Calu3 (cell line): ENCODE data around the gene BCAS3. TPM values are rescaled to one million over a fixed set of nuclear protein-coding genes. Genes with fewer than 3 reads are reported as not detected.

Experiments used
- BruUV-seq: library from RNA; stranded (reverse); fragments of 400-500 nt; replicated peaks from 2 replicates; lab custom pipeline; 2021; lab: Mats Ljungman, UMichigan
- CTCF ChIA-PET: fragments of 300-600 bp; sonication (Branson Sonifier 250); formaldehyde crosslinking; loops from one replicate; lab custom pipeline; 2022; ENCODE audit warnings: antibody characterized with exemption; lab: Charles Lee
- DNase-seq: peaks from one replicate; pipeline ENCODE4 v3.0.0; 2022
- H3K27ac Mint-ChIP-seq: one replicate; pipeline ENCODE4 v1.8.0; 2022; ENCODE audit warnings: mixed read lengths; ENCODE audit not compliant: unreplicated experiment
- H3K27me3 Mint-ChIP-seq: one replicate; pipeline ENCODE4 v1.8.0; 2022; ENCODE audit warnings: mixed read lengths; ENCODE audit not compliant: unreplicated experiment
- H3K36me3 Mint-ChIP-seq: one replicate; pipeline ENCODE4 v1.8.0; 2022; ENCODE audit warnings: mild to moderate bottlenecking, moderate library complexity, mixed read lengths; ENCODE audit not compliant: insufficient read depth, unreplicated experiment
- H3K4me1 Mint-ChIP-seq: one replicate; pipeline ENCODE4 v1.8.0; 2022; ENCODE audit warnings: mild to moderate bottlenecking, low read depth, mixed read lengths; ENCODE audit not compliant: unreplicated experiment
- H3K4me3 Mint-ChIP-seq: one replicate; pipeline ENCODE4 v1.8.0; 2022; ENCODE audit warnings: mild to moderate bottlenecking, low read depth, moderate library complexity, mixed read lengths; ENCODE audit not compliant: unreplicated experiment
- H3K9me3 Mint-ChIP-seq: one replicate; pipeline ENCODE4 v1.8.0; 2022; ENCODE audit warnings: low read depth, mixed read lengths; ENCODE audit not compliant: unreplicated experiment
- intact Hi-C: fragments of 100-400 bp; cut with micrococcal nuclease; formaldehyde crosslinking; loops from one replicate; pipeline ENCODE4 v1.10.0; 2022; ENCODE audit not compliant: unreplicated experiment
- total RNA-seq: library from RNA; stranded (reverse); gene quantifications from 2 replicates; pipeline ENCODE4 v1.2.3, GENCODE V29; 2022
- TF ChIP-seq, protein P1 (sequence below): fragments of 200-600 bp; IDR thresholded peaks from one replicate; pipeline ENCODE4 v1.8.0; 2022; ENCODE audit warnings: antibody characterized with exemption; ENCODE audit not compliant: unreplicated experiment

BCAS3 gene
- total RNA-seq, 1 experiment from 2014 or later, result 10.9 TPM

DNA sequence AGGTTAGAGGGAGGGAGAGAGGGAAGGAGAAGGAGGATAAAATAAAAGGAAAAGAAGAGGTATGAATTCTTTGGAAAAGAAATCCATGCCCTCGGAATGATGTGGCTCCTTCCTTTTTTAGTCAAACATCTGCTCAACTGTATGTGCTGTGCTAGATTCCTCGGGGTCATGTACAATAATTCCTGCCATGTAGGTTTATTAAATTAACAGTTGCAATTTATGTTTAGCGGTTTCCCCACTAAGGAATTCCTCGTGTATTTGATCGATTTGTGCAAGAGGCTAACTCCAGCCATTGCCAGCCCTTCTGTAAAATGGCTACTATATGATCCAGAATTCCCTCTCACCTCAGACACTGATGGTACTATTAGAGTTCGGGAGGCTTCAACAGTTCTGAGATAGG, 639.0 kb downstream of the BCAS3 start:
- Mint-ChIP-seq H3K27ac (no peak overlapping the region), H3K4me1 (no peaks in the 10 kb centered on the region), H3K36me3 (no peaks in the 10 kb centered on the region), H3K27me3 (peaks cover 21% of the 10 kb centered on the region), H3K4me3 (no peak overlapping the region), H3K9me3 (no peaks in the 10 kb centered on the region)
- TF ChIP-seq, protein P1, sequence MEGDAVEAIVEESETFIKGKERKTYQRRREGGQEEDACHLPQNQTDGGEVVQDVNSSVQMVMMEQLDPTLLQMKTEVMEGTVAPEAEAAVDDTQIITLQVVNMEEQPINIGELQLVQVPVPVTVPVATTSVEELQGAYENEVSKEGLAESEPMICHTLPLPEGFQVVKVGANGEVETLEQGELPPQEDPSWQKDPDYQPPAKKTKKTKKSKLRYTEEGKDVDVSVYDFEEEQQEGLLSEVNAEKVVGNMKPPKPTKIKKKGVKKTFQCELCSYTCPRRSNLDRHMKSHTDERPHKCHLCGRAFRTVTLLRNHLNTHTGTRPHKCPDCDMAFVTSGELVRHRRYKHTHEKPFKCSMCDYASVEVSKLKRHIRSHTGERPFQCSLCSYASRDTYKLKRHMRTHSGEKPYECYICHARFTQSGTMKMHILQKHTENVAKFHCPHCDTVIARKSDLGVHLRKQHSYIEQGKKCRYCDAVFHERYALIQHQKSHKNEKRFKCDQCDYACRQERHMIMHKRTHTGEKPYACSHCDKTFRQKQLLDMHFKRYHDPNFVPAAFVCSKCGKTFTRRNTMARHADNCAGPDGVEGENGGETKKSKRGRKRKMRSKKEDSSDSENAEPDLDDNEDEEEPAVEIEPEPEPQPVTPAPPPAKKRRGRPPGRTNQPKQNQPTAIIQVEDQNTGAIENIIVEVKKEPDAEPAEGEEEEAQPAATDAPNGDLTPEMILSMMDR, result no peak
- BruUV-seq, result no TSS peak
- intact Hi-C loops, result no loop called here
- no peak for DNase-seq
- CTCF ChIA-PET, result no interaction called here

DNA sequence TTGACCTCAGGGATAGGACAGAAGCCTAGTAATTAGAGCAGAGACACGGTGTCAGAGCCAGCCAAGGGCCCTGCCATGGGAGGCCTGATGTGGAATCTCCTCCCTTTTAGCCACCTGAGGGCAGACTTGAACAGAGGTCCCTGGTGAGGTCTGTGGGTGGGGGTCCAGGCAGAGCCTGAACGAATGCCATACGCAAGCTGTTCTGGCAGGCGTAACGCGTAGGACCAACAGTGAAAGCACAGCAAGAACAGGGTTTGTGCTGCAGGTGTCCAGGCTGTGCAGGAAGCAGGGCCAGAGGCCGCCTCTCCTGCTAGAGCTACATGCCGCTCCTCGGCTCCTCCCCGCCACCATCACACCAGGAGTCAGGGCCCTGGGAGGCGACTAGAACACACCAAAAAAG, 640.1 kb downstream of the BCAS3 start:
- CTCF ChIA-PET, result no interaction called here
- no TSS peak for BruUV-seq
- H3K4me3 Mint-ChIP-seq, result no peak overlapping the region
- H3K4me1 Mint-ChIP-seq, result no peaks in the 10 kb centered on the region
- H3K27me3 Mint-ChIP-seq, result peaks cover 30% of the 10 kb centered on the region
- DNase-seq, result no peak
- no peak overlapping the region for H3K27ac Mint-ChIP-seq
- no peaks in the 10 kb centered on the region for H3K9me3 Mint-ChIP-seq
- TF ChIP-seq, protein P1, result no peak
- intact Hi-C loops, result no loop called here
- H3K36me3 Mint-ChIP-seq, result no peaks in the 10 kb centered on the region

DNA sequence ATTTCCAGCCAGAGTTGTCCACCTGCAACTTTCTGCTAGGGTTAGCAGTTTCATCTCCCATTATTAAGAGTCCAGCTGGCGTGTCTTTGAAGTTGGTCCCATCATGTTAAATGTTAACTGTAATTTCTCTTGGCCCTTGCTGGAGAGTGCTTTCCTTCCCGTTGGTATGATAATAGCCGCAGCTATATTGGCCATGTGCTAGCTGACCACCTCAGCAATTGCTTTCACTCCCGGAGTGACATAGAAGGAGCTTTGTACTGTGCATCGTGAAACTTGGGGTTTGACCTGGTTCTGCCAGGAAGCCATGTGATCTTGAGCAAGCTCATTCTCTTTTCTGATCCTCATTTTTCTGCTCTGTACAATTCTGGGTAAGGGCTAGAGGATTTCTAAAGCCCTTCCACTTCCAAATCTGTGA, 641.0 kb downstream of the BCAS3 start:
- Mint-ChIP-seq H3K9me3 (no peaks in the 10 kb centered on the region), H3K4me3 (no peak overlapping the region), H3K4me1 (no peaks in the 10 kb centered on the region), H3K27me3 (peaks cover 34% of the 10 kb centered on the region), H3K36me3 (no peaks in the 10 kb centered on the region), H3K27ac (no peak overlapping the region)
- TF ChIP-seq, protein P1, result no peak
- no TSS peak for BruUV-seq
- intact Hi-C loops, result no loop called here
- no peak for DNase-seq
- CTCF ChIA-PET, result no interaction called here

DNA sequence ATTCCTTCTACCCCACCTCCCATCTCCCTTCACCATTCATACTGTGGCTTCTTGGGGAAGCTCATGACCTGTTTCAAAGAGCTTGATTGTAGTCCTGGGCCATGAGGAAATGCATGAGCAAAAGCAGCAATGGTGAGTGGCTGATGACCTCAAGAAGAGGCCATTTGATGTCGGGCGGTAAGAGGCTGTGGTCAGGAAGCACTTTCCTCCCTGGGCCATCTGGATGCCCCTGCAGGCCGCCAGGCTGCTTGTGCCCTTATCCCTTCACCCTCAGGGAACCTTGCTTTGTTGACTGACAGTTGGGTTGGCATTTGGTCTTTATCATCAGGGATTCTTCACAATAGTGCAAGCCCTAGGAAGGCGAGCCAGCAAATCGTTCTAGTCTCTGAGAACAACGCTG, 643.7 kb downstream of the BCAS3 start:
- intact Hi-C loops, result no loop called here
- Mint-ChIP-seq H3K27ac (no peak overlapping the region), H3K36me3 (no peaks in the 10 kb centered on the region), H3K9me3 (no peaks in the 10 kb centered on the region), H3K27me3 (peaks cover 16% of the 10 kb centered on the region), H3K4me3 (no peak overlapping the region), H3K4me1 (no peaks in the 10 kb centered on the region)
- TF ChIP-seq, protein P1, result no peak
- DNase-seq, result no peak
- no TSS peak for BruUV-seq
- CTCF ChIA-PET, result interaction anchor here (0.6 kb wide), 1 partner anchor 276 kb away, joined by 3 read pairs; no protein-coding TSS in a partner anchor
